A673 (cell line): ENCODE data around the gene IFNL2.

Experiments used
- EZH2 ChIP-seq: fragments of 200-600 bp; sonication (generic); IDR thresholded peaks from 2 replicates; pipeline ENCODE4 v1.6.1; 2017; ENCODE audit warnings: borderline replicate concordance, low read depth, mild to moderate bottlenecking, mixed read lengths, antibody characterized with exemption, low read length; ENCODE audit not compliant: poor library complexity, severe bottlenecking
- TF ChIP-seq, protein P1 (sequence below): fragments of 300-800, 200-600 bp; sonication (generic); conservative IDR thresholded peaks from 2 replicates; pipeline ENCODE4 v1.5.1; 2017; ENCODE audit warnings: low read depth, mild to moderate bottlenecking, antibody characterized with exemption, low read length, moderate library complexity, mixed read lengths

DNA sequence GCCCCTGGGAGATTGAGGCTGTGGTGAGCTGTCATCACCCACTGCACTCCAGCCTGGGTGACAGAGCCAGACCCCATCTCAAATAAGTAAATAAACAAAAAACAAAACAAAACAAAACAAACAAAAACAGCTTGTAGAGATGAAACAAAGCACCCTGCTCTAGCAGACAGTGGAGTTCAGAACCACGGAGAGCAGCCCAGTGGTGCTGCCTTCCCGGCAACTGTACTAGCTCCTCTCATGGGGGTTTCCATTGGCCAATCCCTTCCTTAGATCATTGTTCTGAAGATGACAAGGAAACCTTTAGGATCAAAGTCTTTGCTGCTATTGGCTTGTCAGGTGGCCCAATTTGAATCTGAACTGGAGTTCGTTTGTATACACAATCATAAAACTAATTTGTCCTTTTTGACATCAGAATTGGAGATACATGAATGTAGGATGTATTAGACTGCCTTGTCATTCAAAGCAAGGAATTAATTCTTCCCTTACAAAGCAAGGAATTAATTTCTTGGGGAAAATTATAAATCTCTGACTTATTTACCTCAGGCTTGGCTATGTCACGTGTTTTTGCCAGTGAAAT, 44.4 kb upstream of the IFNL2 start:
- TF ChIP-seq, protein P1, sequence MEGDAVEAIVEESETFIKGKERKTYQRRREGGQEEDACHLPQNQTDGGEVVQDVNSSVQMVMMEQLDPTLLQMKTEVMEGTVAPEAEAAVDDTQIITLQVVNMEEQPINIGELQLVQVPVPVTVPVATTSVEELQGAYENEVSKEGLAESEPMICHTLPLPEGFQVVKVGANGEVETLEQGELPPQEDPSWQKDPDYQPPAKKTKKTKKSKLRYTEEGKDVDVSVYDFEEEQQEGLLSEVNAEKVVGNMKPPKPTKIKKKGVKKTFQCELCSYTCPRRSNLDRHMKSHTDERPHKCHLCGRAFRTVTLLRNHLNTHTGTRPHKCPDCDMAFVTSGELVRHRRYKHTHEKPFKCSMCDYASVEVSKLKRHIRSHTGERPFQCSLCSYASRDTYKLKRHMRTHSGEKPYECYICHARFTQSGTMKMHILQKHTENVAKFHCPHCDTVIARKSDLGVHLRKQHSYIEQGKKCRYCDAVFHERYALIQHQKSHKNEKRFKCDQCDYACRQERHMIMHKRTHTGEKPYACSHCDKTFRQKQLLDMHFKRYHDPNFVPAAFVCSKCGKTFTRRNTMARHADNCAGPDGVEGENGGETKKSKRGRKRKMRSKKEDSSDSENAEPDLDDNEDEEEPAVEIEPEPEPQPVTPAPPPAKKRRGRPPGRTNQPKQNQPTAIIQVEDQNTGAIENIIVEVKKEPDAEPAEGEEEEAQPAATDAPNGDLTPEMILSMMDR, result no peak
- TF ChIP-seq EZH2, result no peak
